GM12873 (cell line): ENCODE results near the gene KCNMB2.

Experiments
- CTCF ChIP-seq: IDR thresholded peaks from 2 replicates; pipeline ENCODE4 v1.5.1; 2012; ENCODE audit warnings: low read depth, mild to moderate bottlenecking, moderate library complexity, low read length, control low read depth; ENCODE audit not compliant: insufficient read depth; ENCODE audit errors: missing control alignments

The KCNMB2 gene

GRCh38 chr3:178538056-178538455 lies 1.8 kb downstream of the KCNMB2 start:
- TF ChIP-seq CTCF, result no peak

GRCh38 chr3:178540184-178540583 lies 3.9 kb downstream of the KCNMB2 start:
- TF ChIP-seq CTCF, result no peak

GRCh38 chr3:178545337-178545736 lies 9.1 kb downstream of the KCNMB2 start:
- TF ChIP-seq CTCF, result no peak

- TF ChIP-seq CTCF, result no peak
These were observed 9.8 kb downstream of the KCNMB2 start for GRCh38 chr3:178546079-178546478.

- TF ChIP-seq CTCF, result no peak
These were observed 15.7 kb downstream of the KCNMB2 start for GRCh38 chr3:178551916-178552321.

GRCh38 chr3:178558637-178559036 lies 22.4 kb downstream of the KCNMB2 start:
- TF ChIP-seq CTCF, result no peak

GRCh38 chr3:178560759-178561158 lies 24.5 kb downstream of the KCNMB2 start:
- no peak for TF ChIP-seq CTCF
